ENCODE data around the gene TRNAU1AP. TPM values are rescaled to one million over a fixed set of nuclear protein-coding genes. Genes with fewer than 3 reads are reported as not detected.
A peak's percentile ranks its signal among the peaks of the same experiment; 100 is the strongest.
"Not testable (repeated sequence)": the region's sequence is repeated elsewhere in the genome, so short reads cannot be mapped to it uniquely, and the experiment has no call there.

TRNAU1AP gene
- total RNA-seq, 1 experiment from 2014 or later: 22.6 TPM

GRCh38 chr1:28591708-28592320 is 38.9 kb downstream of the TRNAU1AP start, which contains the start of gene RAB42:
TSS of gene RAB42 (plus strand) at chr1:28592265. CDS start at chr1:28592512, 247 bp downstream.
- in situ Hi-C loops (cut with HindIII; ENCODE audit: low pct_unique_long_range_greater_than_20kb, low sequenced_read_pairs): no loop called here

GRCh38 chr1:28592321-28593071 is 39.6 kb downstream of the TRNAU1AP start:
- DNase-seq (ENCODE audit: low read depth, low spot score): no peak
- in situ Hi-C loops (cut with HindIII; ENCODE audit: low pct_unique_long_range_greater_than_20kb, low sequenced_read_pairs): no loop called here

More at GRCh38 chr1:28591708-28592320, 38.9 kb downstream of the TRNAU1AP start, which contains the start of gene RAB42:
- DNase-seq (ENCODE audit: low read depth, low spot score): no peak

- not testable (repeated sequence) for DNase-seq (ENCODE audit: low read depth, low spot score)
These were observed 41.1 kb downstream of the TRNAU1AP start for GRCh38 chr1:28593988-28594356.

GRCh38 chr1:28594686-28595411 is 42.0 kb downstream of the TRNAU1AP start:
- in situ Hi-C loops (cut with HindIII; ENCODE audit: low pct_unique_long_range_greater_than_20kb, low sequenced_read_pairs): not testable (repeated sequence)

More at GRCh38 chr1:28593988-28594356, 41.1 kb downstream of the TRNAU1AP start:
- in situ Hi-C loops (cut with HindIII; ENCODE audit: low pct_unique_long_range_greater_than_20kb, low sequenced_read_pairs): not testable (repeated sequence)

GRCh38 chr1:28595412-28596191 is 42.7 kb downstream of the TRNAU1AP start:
- no peak for DNase-seq (ENCODE audit: low read depth, low spot score)
- in situ Hi-C loops (cut with HindIII; ENCODE audit: low pct_unique_long_range_greater_than_20kb, low sequenced_read_pairs): no loop called here

More at GRCh38 chr1:28594686-28595411, 42.0 kb downstream of the TRNAU1AP start:
- DNase-seq (ENCODE audit: low read depth, low spot score): not testable (repeated sequence)

GRCh38 chr1:28596276-28596675 is 43.4 kb downstream of the TRNAU1AP start:
- in situ Hi-C loops (cut with HindIII; ENCODE audit: low pct_unique_long_range_greater_than_20kb, low sequenced_read_pairs); DNase-seq (ENCODE audit: low read depth, low spot score): not testable (repeated sequence)

- in situ Hi-C loops (cut with HindIII; ENCODE audit: low pct_unique_long_range_greater_than_20kb, low sequenced_read_pairs): loop anchor here (25.0 kb wide), 1 partner anchor 189 kb away; no protein-coding TSS in a partner anchor
- peak; percentile 48 for DNase-seq (ENCODE audit: low read depth, low spot score)
These were observed 48.8 kb downstream of the TRNAU1AP start for GRCh38 chr1:28601696-28602095.

GRCh38 chr1:28602536-28603439 is 49.9 kb downstream of the TRNAU1AP start:
- peak; percentile 87 for DNase-seq (ENCODE audit: low read depth, low spot score)
- in situ Hi-C loops (cut with HindIII; ENCODE audit: low pct_unique_long_range_greater_than_20kb, low sequenced_read_pairs): loop anchor here (25.0 kb wide), 1 partner anchor 190 kb away; no protein-coding TSS in a partner anchor

- no peak for DNase-seq (ENCODE audit: low read depth, low spot score)
- in situ Hi-C loops (cut with HindIII; ENCODE audit: low pct_unique_long_range_greater_than_20kb, low sequenced_read_pairs): loop anchor here (25.0 kb wide), 1 partner anchor 192 kb away; no protein-coding TSS in a partner anchor
These were observed 51.5 kb downstream of the TRNAU1AP start for GRCh38 chr1:28604411-28604810.

GRCh38 chr1:28604962-28605361 is 52.1 kb downstream of the TRNAU1AP start:
- DNase-seq (ENCODE audit: low read depth, low spot score): no peak
- in situ Hi-C loops (cut with HindIII; ENCODE audit: low pct_unique_long_range_greater_than_20kb, low sequenced_read_pairs): loop anchor here (25.0 kb wide), 1 partner anchor 193 kb away; no protein-coding TSS in a partner anchor

- DNase-seq (ENCODE audit: low read depth, low spot score): no peak
- in situ Hi-C loops (cut with HindIII; ENCODE audit: low pct_unique_long_range_greater_than_20kb, low sequenced_read_pairs): loop anchor here (25.0 kb wide), 1 partner anchor 194 kb away; no protein-coding TSS in a partner anchor
These were observed 53.9 kb downstream of the TRNAU1AP start for GRCh38 chr1:28606771-28607170.

- in situ Hi-C loops (cut with HindIII; ENCODE audit: low pct_unique_long_range_greater_than_20kb, low sequenced_read_pairs): loop anchor here (25.0 kb wide), 1 partner anchor 201 kb away; no protein-coding TSS in a partner anchor
These were observed 60.3 kb downstream of the TRNAU1AP start for GRCh38 chr1:28613175-28613574.

More at GRCh38 chr1:28613175-28613574, 60.3 kb downstream of the TRNAU1AP start:
- DNase-seq (ENCODE audit: low read depth, low spot score): no peak

Small RNA genes lying within 50 kb of the gene (small RNA-seq; reads per million reads assigned to genes)
- 0 reads per million in 2 experiments for gene SNORA16A
- gene SNORA44: 0 reads per million in 2 experiments
- 0 reads per million in 2 experiments for gene SNORA61
- gene SNORA73A: 0 reads per million in 2 experiments
- 35.6 to 49.9 reads per million in 2 experiments for gene SNORA73B
- 3,410 to 35,229 reads per million in 2 experiments for gene SNORD99

Other genes with a start within 250 kb of the TRNAU1AP start
- 14.4 and 19.0 TPM in 2 replicates for gene MED18, start 224.0 kb upstream of the TRNAU1AP start, total RNA-seq (2014; rRNA removed; shearing (Covaris generic))
- 5.4 and 5.5 TPM in 2 replicates for gene PHACTR4, start 183.3 kb upstream of the TRNAU1AP start, total RNA-seq (2014; rRNA removed; shearing (Covaris generic))
- gene RCC1, start 47.0 kb upstream of the TRNAU1AP start, total RNA-seq (2014; rRNA removed; shearing (Covaris generic)): 26.0 and 26.7 TPM in 2 replicates
- not detected in 2 replicates for gene RAB42, start 39.2 kb downstream of the TRNAU1AP start, total RNA-seq (2014; rRNA removed; shearing (Covaris generic))
- 39.1 and 44.9 TPM in 2 replicates for gene TAF12, start 90.0 kb downstream of the TRNAU1AP start, total RNA-seq (2014; rRNA removed; shearing (Covaris generic))
- not detected in 2 replicates for gene RNU11, start 95.5 kb downstream of the TRNAU1AP start, total RNA-seq (2014; rRNA removed; shearing (Covaris generic))
- gene GMEB1, start 115.7 kb downstream of the TRNAU1AP start, total RNA-seq (2014; rRNA removed; shearing (Covaris generic)): 3.5 and 4.6 TPM in 2 replicates
- gene YTHDF2, start 183.9 kb downstream of the TRNAU1AP start, total RNA-seq (2014; rRNA removed; shearing (Covaris generic)): 59.5 and 63.3 TPM in 2 replicates

Data from SK-MEL-5 (cell line).